Stimulated activated CD4-positive, alpha-beta T cell treated with anti-CD3 and anti-CD28 coated beads, Interleukin-1b, Interleukin-23, amount 100 ng/mL, for 24 hours (primary cell): Measurements from ENCODE around the gene NEK3.
A peak's percentile ranks its signal among the peaks of the same experiment; 100 is the strongest.
"Not testable (repeated sequence)": the region's sequence is repeated elsewhere in the genome, so short reads cannot be mapped to it uniquely, and the experiment has no call there.

Source experiments
- DNase-seq, 4 experiments: peaks; one replicate each; pipeline ENCODE4 v3.0.0-alpha.2; 2020; ENCODE audit warnings: low read depth in 4 of 4, low spot score in 1 of 4

NEK3 gene

GRCh38 chr13:52170828-52171391 lies 11.5 kb upstream of the NEK3 start:
- not testable (repeated sequence) for DNase-seq

- DNase-seq = no peak
These were observed 10.4 kb upstream of the NEK3 start for GRCh38 chr13:52169839-52170238.

GRCh38 chr13:52165411-52165810 lies 6.0 kb upstream of the NEK3 start:
- no peak for DNase-seq

GRCh38 chr13:52164989-52165388 lies 5.6 kb upstream of the NEK3 start:
- no peak for DNase-seq

GRCh38 chr13:52163878-52164277 lies 4.5 kb upstream of the NEK3 start:
- not testable (repeated sequence) for DNase-seq

GRCh38 chr13:52162279-52163101 lies 3.1 kb upstream of the NEK3 start:
- no peak for DNase-seq

- no peak for DNase-seq
These were observed 1.8 kb upstream of the NEK3 start for GRCh38 chr13:52161181-52161646.

GRCh38 chr13:52160506-52160905 lies 1.1 kb upstream of the NEK3 start:
- DNase-seq = no peak

GRCh38 chr13:52160053-52160452 lies 656 bp upstream of the NEK3 start:
- no peak for DNase-seq

GRCh38 chr13:52158629-52159158 lies 703 bp downstream of the NEK3 start:
- DNase-seq = no peak

- DNase-seq = no peak
These were observed 2.6 kb downstream of the NEK3 start for GRCh38 chr13:52156724-52157261.

- no peak for DNase-seq
These were observed 4.2 kb downstream of the NEK3 start for GRCh38 chr13:52155177-52155576.

GRCh38 chr13:52147225-52147624 lies 12.2 kb downstream of the NEK3 start:
- no peak for DNase-seq

- no peak for DNase-seq
These were observed 18.1 kb downstream of the NEK3 start for GRCh38 chr13:52141299-52141698.

GRCh38 chr13:52137489-52137888 lies 21.9 kb downstream of the NEK3 start:
- DNase-seq = no peak

GRCh38 chr13:52136763-52137162 lies 22.6 kb downstream of the NEK3 start:
- DNase-seq = no peak

- no peak for DNase-seq
These were observed 28.8 kb downstream of the NEK3 start for GRCh38 chr13:52130641-52131040.

- DNase-seq = peak; percentile 7 to 45 (median 33)
These were observed 30.4 kb downstream of the NEK3 start, which contains the start of gene NEK5 for GRCh38 chr13:52128714-52129700. Gene NEK5, minus strand, starts transcription at chr13:52129073. Its CDS starts 1,591 bp downstream, at chr13:52127482.

GRCh38 chr13:52127783-52128702 lies 31.4 kb downstream of the NEK3 start:
- DNase-seq = peak in 3 of 4 experiments; percentile 20 to 32 (median 21)

GRCh38 chr13:52127378-52127777 lies 32.0 kb downstream of the NEK3 start:
- DNase-seq = no peak
